ENCODE measurements around the gene SMG6. TPM values are rescaled to one million over a fixed set of nuclear protein-coding genes. Genes with fewer than 3 reads are reported as not detected.

Gene SMG6
- polyA plus RNA-seq, 1 of the 3 experiments (the other 2 are of a cell fraction): 15.7 TPM

DNA sequence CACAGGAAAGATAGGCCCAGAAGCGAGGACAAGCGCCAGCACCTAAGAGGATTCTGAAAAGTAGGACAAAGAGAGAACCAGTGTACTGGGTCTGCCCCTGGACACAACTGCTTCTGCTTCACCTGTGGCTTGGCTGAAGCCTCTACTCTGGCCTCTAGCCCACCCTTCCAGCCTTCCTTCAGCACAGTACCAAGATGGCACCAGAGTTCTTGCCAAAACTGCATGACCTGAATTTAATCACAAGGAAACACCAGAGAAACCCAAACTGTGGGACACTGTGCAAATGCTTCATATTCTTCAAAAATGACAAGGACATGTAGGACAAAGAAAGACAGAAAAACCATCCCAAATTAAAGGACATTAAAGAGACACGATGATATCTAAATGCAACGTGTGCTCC is 116.6 kb downstream of the SMG6 start:
- Histone ChIP-seq H3K79me2 (ENCODE audit: insufficient read depth) (peaks cover 11% of the 10 kb centered on the region; the same call in 1 of the 2 replicates), H3K9me2 (no peaks in the 10 kb centered on the region), H3K4me3 (ENCODE audit: low read depth in 2 of 2, low read length in 1 of 2) (no peak overlapping the region), H3F3A (replicated peaks; ENCODE audit: insufficient read depth) (peaks cover 10% of the 10 kb centered on the region), H3K9ac (no peak overlapping the region), H3K36me3 (replicated peaks in 1 of 2; ENCODE audit: control insufficient read depth in 1 of 2, insufficient read depth in 2 of 2, low read length in 1 of 2) (peaks cover 6 to 13% of the 10 kb centered on the region in 2 experiments), H2AFZ (ENCODE audit: low read depth) (no peak overlapping the region), H4K20me1 (ENCODE audit: insufficient read depth) (no peaks in the 10 kb centered on the region), H3K4me2 (no peak overlapping the region), H3K9me3 (no peaks in the 10 kb centered on the region), H3K4me1 (ENCODE audit: control insufficient read depth in 1 of 2, insufficient read depth in 2 of 2, low read depth in 1 of 2, low read length in 1 of 2) (peaks cover 18 to 46% of the 10 kb centered on the region in 2 experiments; a peak in 3 of 4 replicates), H3K27ac (ENCODE audit: low read depth in 2 of 2, low read length in 1 of 2) (no peak overlapping the region), H3K27me3 (ENCODE audit: insufficient read depth) (no peaks in the 10 kb centered on the region)
- 97% methylated on average over 4 of the region's 4 CpGs for WGBS (ENCODE audit: low lambda C conversion rate)
- ChIA-PET CTCF (interaction anchor here (1.1 to 1.2 kb wide), 2 partner anchors 58 to 132 kb away, joined by 3 to 4 read pairs; partner anchors contain the start of gene HIC1), POLR2A (no interaction called here)
- TF ChIP-seq, protein P1, sequence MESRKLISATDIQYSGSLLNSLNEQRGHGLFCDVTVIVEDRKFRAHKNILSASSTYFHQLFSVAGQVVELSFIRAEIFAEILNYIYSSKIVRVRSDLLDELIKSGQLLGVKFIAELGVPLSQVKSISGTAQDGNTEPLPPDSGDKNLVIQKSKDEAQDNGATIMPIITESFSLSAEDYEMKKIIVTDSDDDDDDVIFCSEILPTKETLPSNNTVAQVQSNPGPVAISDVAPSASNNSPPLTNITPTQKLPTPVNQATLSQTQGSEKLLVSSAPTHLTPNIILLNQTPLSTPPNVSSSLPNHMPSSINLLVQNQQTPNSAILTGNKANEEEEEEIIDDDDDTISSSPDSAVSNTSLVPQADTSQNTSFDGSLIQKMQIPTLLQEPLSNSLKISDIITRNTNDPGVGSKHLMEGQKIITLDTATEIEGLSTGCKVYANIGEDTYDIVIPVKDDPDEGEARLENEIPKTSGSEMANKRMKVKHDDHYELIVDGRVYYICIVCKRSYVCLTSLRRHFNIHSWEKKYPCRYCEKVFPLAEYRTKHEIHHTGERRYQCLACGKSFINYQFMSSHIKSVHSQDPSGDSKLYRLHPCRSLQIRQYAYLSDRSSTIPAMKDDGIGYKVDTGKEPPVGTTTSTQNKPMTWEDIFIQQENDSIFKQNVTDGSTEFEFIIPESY (IDR thresholded peaks at IDR 0.05; ENCODE audit: borderline replicate concordance, low read depth): no peak
- TF ChIP-seq FOSL2 (IDR thresholded peaks at IDR 0.05; ENCODE audit: borderline replicate concordance, low read depth): no peak
- no peak for DNase-seq

DNA sequence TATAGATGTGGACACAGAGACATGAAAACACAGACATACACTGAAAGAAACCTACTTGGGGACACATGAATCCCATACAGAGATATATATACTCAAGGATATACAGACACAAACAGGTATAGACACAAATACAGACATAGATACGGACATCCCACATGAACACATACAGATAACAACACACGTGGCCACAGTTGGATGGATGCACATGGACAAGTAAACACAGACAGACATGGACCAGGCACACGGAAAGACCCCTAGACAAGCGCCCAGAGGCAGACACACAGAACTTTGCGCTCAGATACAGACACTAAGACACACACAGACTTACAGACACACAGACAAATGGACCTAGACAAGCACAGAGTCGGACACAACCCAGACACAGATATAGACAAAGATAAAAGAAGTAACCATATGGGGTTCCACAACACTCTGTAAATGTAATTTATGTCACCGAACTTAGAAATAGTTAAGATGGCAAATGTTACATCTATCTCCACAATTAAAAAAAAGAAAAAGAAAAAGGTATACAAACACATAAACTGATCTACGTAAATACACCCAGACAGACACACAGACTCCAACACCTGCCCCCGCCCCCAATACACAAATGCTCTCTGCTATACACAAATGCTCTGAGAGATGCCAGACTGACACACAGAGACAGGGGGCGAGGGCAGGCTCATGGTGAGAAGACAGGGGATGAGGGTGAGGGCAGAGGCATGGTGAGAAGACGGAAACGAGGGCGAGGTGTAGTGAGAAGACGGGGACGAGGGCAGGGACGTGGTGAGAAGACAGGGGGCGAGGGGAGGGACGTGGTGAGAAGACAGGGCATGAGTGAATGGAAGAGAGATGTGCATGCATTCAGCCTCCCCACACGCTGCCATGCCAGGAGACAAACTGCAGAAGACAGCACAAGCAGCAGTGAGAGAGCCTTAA is 118.3 kb downstream of the SMG6 start:
- Histone ChIP-seq H4K20me1 (ENCODE audit: insufficient read depth) (no peaks in the 10 kb centered on the region), H3K36me3 (replicated peaks in 1 of 2; ENCODE audit: control insufficient read depth in 1 of 2, insufficient read depth in 2 of 2, low read length in 1 of 2) (peaks cover 0 to 13% of the 10 kb centered on the region in 2 experiments), H3K79me2 (ENCODE audit: insufficient read depth) (peaks cover 7% of the 10 kb centered on the region; the same call in 1 of the 2 replicates), H3K9ac (no peak overlapping the region), H3K4me3 (ENCODE audit: low read depth in 2 of 2, low read length in 1 of 2) (no peak overlapping the region), H3K4me2 (no peak overlapping the region), H3K27ac (ENCODE audit: low read depth in 2 of 2, low read length in 1 of 2) (peak overlapping the region in 1 of 2 experiments; percentile 72; a peak in 2 of 4 replicates), H3F3A (replicated peaks; ENCODE audit: insufficient read depth) (peaks cover 6% of the 10 kb centered on the region), H2AFZ (ENCODE audit: low read depth) (no peak overlapping the region), H3K9me2 (no peaks in the 10 kb centered on the region), H3K4me1 (ENCODE audit: control insufficient read depth in 1 of 2, insufficient read depth in 2 of 2, low read depth in 1 of 2, low read length in 1 of 2) (peaks cover 26 to 46% of the 10 kb centered on the region in 2 experiments), H3K9me3 (no peaks in the 10 kb centered on the region), H3K27me3 (ENCODE audit: insufficient read depth) (no peaks in the 10 kb centered on the region)
- ChIA-PET CTCF (interaction anchor here (1.1 kb wide), 1 partner anchor 60 kb away, joined by 4 read pairs; no protein-coding TSS in a partner anchor), POLR2A (no interaction called here)
- peak; percentile 42 for DNase-seq
- no peak for TF ChIP-seq JUND (IDR thresholded peaks at IDR 0.05)
- TF ChIP-seq GABPA (IDR thresholded peaks at IDR 0.05; ENCODE audit: low read depth): no peak
- peak; percentile 43; the same call in 1 of the 2 replicates for TF ChIP-seq GATA2 (CRISPR knock-in tag; IDR thresholded peaks at IDR 0.05)
- TF ChIP-seq, protein P2, sequence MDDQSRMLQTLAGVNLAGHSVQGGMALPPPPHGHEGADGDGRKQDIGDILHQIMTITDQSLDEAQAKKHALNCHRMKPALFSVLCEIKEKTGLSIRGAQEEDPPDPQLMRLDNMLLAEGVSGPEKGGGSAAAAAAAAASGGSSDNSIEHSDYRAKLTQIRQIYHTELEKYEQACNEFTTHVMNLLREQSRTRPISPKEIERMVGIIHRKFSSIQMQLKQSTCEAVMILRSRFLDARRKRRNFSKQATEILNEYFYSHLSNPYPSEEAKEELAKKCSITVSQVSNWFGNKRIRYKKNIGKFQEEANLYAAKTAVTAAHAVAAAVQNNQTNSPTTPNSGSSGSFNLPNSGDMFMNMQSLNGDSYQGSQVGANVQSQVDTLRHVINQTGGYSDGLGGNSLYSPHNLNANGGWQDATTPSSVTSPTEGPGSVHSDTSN (IDR thresholded peaks at IDR 0.05): no peak
- no peak for TF ChIP-seq FOXJ3 (CRISPR knock-in tag; IDR thresholded peaks at IDR 0.05)
- peak; percentile 58; the same call in 1 of the 2 replicates for TF ChIP-seq RCOR1 (IDR thresholded peaks at IDR 0.05; ENCODE audit: low read length)
- peak; percentile 93 for TF ChIP-seq MXI1 (IDR thresholded peaks at IDR 0.05; ENCODE audit: low read depth, low read length)
- TF ChIP-seq EP300 (IDR thresholded peaks at IDR 0.05; ENCODE audit: borderline replicate concordance in 1 of 2, low read depth in 1 of 2, low read length in 1 of 2): peak in 1 of 2 experiments; percentile 73; a peak in 1 of 4 replicates
- TF ChIP-seq TCF12 (IDR thresholded peaks at IDR 0.05): peak; percentile 59; the same call in 1 of the 2 replicates
- TF ChIP-seq RFX5 (IDR thresholded peaks at IDR 0.05; ENCODE audit: low read length): no peak
- TF ChIP-seq FOSL2 (IDR thresholded peaks at IDR 0.05; ENCODE audit: borderline replicate concordance, low read depth): no peak
- 83% methylated on average over 19 of the region's 19 CpGs for WGBS (ENCODE audit: low lambda C conversion rate)
